ENCODE data around the gene RPS13.
"Not testable (repeated sequence)": the region's sequence is repeated elsewhere in the genome, so short reads cannot be mapped to it uniquely, and the experiment has no call there.

Gene RPS13

DNA sequence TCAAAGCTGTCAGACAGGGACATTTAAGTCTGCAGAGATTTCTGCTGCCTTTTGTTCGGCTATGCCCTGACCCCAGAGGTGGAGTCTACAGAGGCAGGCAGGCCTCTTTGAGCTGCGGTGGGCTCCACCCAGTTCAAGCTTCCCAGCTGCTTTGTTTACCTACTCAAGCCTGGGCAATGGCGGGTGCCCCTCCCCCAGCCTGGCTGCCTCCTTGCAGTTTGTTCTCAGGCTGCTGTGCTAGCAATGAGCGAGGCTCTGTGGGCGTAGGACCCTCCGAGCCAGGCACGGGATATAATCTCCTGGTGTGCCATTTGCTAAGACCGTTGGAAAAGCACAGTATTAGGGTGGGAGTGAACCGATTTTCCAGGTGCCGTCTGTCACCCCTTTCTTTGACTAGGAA is 43.4 kb downstream of the RPS13 start:
- DNase-seq = not testable (repeated sequence)

GRCh38 chr11:17026487-17027082 is 50.9 kb downstream of the RPS13 start:
- no peak for DNase-seq

GRCh38 chr11:17024924-17025323 is 52.5 kb downstream of the RPS13 start:
- DNase-seq = no peak

All from CD4-positive, alpha-beta T cell treated with Interleukin-6 for 4 hours (primary cell).